Rectal smooth muscle tissue (tissue), 1 donor: ENCODE results near the gene SLC66A1.

Source experiments
- H3K27ac ChIP-seq: one replicate; pipeline ENCODE4 v1.7.0; 2013; ENCODE audit warnings: low read depth, low read length, inconsistent platforms
- H3K27me3 ChIP-seq: one replicate; pipeline ENCODE4 v1.7.0; 2013; ENCODE audit warnings: low read length; ENCODE audit not compliant: control insufficient read depth, insufficient read depth
- H3K36me3 ChIP-seq: one replicate; pipeline ENCODE4 v1.7.0; 2013; ENCODE audit warnings: low read length; ENCODE audit not compliant: control insufficient read depth, insufficient read depth
- H3K4me1 ChIP-seq: one replicate; pipeline ENCODE4 v1.7.0; 2013; ENCODE audit warnings: low read length; ENCODE audit not compliant: control insufficient read depth, insufficient read depth
- H3K4me3 ChIP-seq: one replicate; pipeline ENCODE4 v1.7.0; 2013; ENCODE audit warnings: low read length
- H3K9ac ChIP-seq: one replicate; pipeline ENCODE4 v1.7.0; 2013; ENCODE audit warnings: low read length

The SLC66A1 gene

DNA sequence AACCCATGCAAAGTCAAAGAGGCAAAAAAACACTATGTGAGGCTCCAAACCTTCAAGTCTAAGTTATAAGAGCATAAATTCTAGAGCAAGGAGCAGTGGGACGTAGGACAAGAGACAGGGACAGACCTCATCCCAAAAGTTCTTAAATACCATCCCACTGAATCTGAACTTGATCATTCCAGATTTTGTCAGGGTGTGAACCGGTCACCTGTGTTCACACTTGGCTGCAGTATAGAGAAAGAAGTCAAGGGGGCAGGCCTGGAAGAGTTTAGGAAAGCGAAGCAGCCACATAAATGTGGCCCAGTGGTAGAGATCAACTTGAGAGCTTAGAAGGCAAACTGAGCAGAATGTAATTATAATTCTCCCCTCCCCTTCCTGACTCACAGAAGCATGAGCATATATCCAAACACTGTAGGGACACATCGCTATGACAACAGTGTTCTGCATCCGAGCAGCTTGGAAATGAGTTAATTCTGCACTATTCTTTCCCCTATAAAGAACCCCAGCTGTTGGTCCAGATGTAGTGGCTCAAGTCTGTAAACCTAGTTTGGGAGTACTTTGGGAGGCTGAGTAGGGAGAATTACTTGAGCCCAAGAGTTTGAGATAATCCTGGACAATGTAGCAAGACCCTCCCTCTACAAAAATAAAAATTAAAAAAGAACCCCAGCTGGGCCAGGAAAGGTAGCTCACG is 2.9 kb upstream of the SLC66A1 start:
- Histone ChIP-seq H3K4me1 (peaks cover 6% of the 10 kb centered on the region), H3K27me3 (no peaks in the 10 kb centered on the region), H3K9ac (no peak overlapping the region), H3K4me3 (no peak overlapping the region), H3K27ac (no peak overlapping the region), H3K36me3 (peaks cover 10% of the 10 kb centered on the region)

DNA sequence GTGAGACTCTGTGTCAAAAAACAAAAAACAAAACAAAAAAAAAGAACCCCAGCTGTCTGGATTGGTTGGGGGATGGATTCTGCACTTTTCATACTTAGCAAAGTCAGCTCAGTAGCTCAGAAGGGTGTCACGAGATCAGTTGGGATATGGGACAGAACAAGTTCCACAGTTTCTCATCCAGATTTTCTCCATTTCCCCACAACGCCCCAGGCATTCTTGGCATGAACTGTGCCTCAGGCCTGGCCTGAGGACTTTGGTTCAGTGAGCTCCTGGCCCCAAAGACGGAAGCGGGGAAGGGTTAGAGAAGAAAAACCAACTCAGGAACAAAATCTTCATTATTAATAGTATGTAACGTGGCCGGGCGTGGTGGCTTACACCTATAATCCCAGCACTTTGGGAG is 2.1 kb upstream of the SLC66A1 start:
- Histone ChIP-seq H3K4me3 (no peak overlapping the region), H3K9ac (no peak overlapping the region), H3K27me3 (no peaks in the 10 kb centered on the region), H3K4me1 (peaks cover 6% of the 10 kb centered on the region), H3K36me3 (peaks cover 9% of the 10 kb centered on the region), H3K27ac (no peak overlapping the region)

DNA sequence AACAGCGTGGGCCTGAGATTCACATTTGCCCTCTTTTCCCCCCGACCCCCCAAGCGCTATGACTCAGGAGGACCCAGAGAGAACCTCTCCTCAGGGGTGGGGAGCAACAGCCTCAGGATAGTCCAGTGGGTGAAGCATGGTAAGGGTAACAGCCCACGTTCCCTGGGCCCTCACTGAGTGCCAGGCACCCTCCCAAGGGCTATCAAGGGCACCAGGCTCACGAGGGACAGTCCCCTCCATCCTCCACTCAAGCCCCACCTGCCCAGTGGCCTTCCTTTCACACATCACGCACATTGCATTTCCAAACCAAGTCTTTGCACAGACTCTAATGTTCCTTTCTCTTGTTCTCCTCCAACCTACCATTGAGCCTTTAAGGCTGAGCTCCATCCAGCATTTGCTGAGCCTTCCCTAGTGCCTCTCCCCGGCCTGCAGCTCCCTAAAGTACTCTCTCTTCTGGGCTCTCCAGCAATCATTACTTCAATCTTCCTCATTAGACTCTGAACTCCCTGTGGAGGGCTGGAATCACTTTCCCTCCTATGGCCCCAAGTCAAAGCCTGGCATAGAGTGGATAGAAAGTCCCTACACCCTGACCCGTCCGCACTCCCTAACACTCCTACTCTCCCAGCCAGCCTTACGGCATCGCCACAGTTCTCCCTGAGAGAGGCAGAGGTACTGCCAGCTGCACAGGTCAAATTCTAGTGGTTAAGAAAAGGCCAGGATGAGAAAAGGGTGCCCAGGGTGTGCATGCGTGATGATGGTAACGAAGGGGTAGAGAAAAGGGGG is 1.2 kb upstream of the SLC66A1 start:
- H3K9ac ChIP-seq = no peak overlapping the region
- H3K4me3 ChIP-seq = peak overlapping the region; percentile 78
- H3K27me3 ChIP-seq = no peaks in the 10 kb centered on the region
- H3K36me3 ChIP-seq = peaks cover 6% of the 10 kb centered on the region
- peaks cover 6% of the 10 kb centered on the region for H3K4me1 ChIP-seq
- no peak overlapping the region for H3K27ac ChIP-seq

DNA sequence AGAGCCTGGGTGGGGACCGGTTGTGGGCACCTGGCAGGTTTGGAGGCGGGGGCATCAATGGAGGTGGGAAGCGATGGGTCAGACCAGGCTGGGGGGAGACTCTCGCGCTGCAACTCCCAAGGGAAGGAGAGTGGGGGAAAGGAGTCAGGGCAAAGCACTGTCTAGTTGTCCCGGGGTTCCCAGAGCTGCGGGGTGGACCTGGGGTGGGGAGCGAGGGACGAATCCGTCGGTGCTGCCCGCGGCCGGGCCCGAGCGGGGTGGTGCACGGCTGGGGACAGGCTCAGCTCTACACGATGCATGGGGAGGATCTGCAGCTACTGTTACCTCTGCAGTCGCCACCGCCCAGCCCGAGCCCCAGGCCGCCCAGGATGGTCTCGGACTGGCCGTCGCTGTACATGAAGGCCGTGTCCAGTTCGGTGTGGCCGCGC is 609 bp upstream of the SLC66A1 start:
- Histone ChIP-seq H3K4me1 (peaks cover 6% of the 10 kb centered on the region), H3K27ac (peak overlapping the region; percentile 38), H3K9ac (peak overlapping the region; percentile 5)

DNA sequence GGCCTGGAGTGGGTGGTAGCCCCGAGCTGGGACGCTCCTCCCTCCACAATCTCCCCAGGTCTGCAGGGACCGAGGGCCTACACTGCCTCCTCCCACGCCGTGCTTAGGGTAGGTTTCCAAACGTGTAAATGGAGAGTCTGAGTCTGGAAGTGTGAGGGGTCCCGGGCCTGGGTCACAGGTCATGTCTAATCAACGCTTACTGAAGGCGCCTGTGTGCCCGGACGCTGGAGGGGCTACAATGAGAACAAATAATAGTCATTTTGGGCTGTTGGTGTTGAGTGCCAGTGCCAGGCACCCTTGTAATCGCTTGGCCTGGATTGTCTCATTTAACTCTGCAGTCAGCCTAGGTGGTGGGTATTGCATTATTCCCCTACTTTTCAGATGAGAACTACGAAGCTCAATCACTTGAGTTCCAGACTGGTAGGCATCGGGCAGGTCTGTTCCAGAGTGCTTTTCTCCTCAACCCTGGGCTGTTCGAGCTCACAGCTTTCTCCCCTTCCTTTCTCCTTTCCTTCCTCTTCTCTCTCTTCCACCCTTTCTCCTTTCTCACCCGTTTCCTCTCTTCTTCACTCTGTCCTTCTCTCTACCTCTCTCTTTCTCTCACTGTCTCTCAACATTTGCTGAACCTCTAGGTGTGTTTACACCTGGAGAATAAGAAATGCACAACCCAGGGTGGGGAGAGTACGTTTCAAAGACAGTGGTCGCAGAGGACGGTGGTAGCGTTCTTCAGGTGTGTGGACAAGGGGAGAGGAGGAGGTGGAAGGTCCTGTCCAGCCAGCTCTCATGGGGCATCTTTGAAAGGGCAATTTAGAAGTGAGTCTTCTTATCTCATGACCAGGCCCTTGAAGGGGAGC is 883 bp downstream of the SLC66A1 start:
- H3K36me3 ChIP-seq = peaks cover 3% of the 10 kb centered on the region
- peak overlapping the region; percentile 75 for H3K27ac ChIP-seq
- no peaks in the 10 kb centered on the region for H3K27me3 ChIP-seq
- H3K9ac ChIP-seq = peak overlapping the region; percentile 45
- H3K4me1 ChIP-seq = peaks cover 6% of the 10 kb centered on the region
- H3K4me3 ChIP-seq = peak overlapping the region; percentile 79

More for the DNA sequence above, 609 bp upstream of the SLC66A1 start:
- Histone ChIP-seq H3K36me3 (peaks cover 6% of the 10 kb centered on the region), H3K27me3 (no peaks in the 10 kb centered on the region), H3K4me3 (peak overlapping the region; percentile 78)

DNA sequence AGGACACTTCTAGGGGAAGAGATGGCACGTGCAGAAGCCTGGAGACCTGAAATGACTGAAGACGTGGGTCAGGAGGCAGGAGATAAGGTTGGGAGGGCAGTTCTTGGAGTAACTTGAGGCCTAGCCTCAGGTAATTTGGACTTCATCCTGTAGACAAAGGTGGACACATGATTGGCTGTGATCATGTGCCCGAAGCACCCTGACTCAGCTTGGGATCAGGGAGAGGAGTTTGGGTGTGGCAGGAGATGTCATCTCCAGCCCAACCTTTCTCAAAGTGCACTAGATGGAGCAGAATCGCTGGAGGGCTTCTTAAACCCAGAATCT is 1.5 kb downstream of the SLC66A1 start:
- Histone ChIP-seq H3K27me3 (no peaks in the 10 kb centered on the region), H3K4me1 (peaks cover 6% of the 10 kb centered on the region), H3K27ac (no peak overlapping the region), H3K36me3 (peaks cover under 1% of the 10 kb centered on the region), H3K9ac (no peak overlapping the region), H3K4me3 (no peak overlapping the region)

DNA sequence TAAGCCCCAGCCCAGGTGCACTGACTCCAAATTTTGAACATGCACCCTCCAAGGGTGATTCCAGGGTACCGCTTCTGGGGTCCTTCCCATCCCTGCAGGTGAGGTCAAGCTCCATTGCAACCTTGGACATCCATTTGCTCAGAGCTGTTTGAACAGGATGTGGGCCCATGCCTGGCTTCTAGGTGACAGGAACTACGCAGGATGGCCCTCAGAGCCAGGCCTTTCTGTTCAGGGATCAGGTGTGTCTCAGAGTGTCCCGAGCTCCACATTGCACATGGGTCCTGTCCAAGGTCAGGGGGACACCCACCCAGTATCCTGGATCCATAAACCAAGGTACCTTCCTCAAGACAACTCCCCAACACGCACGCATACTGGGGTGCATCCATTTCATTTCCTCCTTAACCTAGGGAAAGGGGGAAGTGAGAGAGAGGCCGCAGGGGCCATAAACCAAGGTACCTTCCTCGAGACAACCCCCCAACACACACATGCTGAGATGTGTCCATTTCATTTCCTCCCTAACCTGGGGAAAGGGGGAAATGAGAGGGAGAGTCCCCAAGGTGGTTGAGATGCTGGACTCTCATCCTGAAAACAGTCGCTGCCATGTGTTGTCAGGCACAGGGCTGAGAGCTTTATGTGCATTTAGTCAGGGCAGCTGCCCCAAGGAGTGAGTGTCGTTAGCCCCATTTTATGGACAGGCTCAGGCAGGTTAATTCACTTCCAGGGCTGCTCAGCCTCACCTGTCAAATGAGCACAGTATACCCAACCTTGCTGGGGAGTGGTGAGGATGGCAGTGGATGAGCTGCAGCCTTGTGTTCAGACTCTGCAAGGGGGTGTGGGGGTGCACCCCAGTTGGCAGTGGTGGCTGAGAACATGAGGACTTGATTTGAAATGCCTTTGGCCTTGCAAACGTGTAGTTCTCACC is 2.1 kb downstream of the SLC66A1 start:
- Histone ChIP-seq H3K9ac (no peak overlapping the region), H3K27me3 (no peaks in the 10 kb centered on the region), H3K36me3 (no peaks in the 10 kb centered on the region), H3K4me3 (no peak overlapping the region), H3K4me1 (peaks cover 6% of the 10 kb centered on the region), H3K27ac (no peak overlapping the region)

DNA sequence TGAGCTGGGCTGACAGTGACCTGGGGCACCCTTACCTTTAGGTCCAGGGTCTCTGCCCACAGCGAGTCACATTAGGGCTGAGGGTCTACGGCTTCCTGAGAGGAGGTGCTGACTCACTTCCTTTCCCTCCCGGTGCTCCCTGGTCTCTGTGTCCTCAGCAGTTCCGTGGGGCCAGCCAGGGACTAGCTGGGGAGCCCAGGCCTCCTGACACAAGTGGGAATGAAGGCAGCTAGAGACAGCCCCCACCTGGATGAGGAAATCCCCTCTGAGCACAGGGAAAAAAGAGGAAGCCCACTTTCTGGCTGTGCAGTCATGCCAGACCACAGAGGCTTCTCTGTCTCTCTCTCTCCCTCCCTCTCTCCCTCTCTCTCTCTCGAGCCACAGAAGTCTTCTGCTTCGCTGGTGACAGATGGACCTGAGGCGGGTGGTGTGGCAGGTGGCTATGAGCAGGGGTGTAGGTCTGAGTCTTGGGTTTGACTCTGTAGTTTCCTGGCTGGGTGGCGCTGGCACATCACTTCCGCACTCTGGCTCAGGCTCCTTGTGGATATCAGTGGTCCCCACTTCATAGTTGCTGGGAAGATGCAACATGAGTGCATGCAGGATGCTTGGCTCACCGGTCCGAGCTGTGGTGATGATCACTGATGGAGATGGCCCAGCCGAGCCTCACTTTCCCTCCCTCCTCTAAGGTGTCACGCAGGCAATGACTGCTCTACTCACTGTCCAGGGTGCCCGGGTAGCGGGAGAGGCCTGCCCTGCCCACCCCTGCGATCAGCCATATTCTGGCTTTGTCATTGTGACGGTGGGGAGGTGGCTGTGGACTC is 3.5 kb downstream of the SLC66A1 start:
- Histone ChIP-seq H3K27me3 (no peaks in the 10 kb centered on the region), H3K27ac (no peak overlapping the region), H3K4me3 (no peak overlapping the region), H3K36me3 (no peaks in the 10 kb centered on the region), H3K4me1 (peaks cover 6% of the 10 kb centered on the region), H3K9ac (no peak overlapping the region)

DNA sequence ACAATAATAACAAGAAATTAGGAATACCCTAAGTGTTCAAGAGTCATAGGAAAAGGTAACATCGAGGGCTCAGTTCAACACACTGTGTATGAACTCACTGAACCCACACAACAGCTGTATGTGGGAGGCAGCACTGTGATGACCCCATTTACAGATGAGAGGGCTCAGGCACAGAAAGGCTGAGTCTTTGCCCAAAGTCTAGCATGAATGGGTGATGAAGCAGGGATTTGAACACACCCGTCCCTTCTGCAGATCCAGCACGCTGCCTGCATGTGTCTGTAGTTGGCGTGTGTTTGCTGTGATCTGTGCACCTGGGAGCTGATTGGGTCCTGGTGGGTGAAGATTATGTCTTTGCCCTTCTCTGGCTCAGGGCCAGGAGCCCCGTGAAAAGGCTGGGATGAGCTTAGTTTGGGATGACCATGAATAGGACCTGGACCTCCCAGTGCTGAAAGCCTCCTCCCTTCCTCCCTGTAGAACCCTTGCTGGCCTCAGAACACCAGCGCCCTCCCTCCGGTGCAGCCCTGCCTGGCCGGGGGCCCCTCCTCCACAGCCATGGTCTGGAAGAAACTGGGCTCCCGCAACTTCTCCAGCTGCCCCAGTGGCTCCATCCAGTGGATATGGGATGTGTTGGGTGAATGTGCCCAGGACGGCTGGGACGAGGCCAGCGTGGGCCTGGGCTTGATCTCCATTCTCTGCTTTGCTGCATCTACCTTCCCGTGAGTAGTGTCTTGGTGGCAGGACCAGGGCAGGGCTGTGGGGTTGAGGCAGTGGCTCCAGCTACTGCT is 5.2 kb downstream of the SLC66A1 start:
- Histone ChIP-seq H3K4me3 (no peak overlapping the region), H3K4me1 (peaks cover 6% of the 10 kb centered on the region), H3K27ac (no peak overlapping the region), H3K27me3 (no peaks in the 10 kb centered on the region), H3K36me3 (peaks cover 1% of the 10 kb centered on the region), H3K9ac (no peak overlapping the region)

DNA sequence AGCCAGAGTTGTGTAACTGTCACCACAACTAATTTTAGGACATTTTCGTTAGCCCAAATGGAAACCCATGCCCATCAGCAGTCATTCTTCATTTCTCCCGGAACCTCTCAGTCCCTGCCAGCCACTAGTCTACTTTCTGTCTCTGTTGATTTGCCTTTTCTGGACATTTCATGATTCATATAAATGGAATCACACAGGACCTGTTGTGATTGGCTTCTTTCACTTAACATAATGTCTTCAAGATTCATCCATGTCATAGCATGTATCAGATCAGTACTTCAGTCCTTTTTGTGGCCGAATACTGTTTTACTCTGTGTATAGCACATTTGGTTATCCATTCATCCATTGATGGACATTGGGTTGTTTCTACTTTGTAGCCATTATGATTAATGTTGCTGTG is 7.1 kb downstream of the SLC66A1 start:
- Histone ChIP-seq H3K4me3 (no peak overlapping the region), H3K36me3 (peaks cover 4% of the 10 kb centered on the region), H3K4me1 (no peaks in the 10 kb centered on the region), H3K27me3 (no peaks in the 10 kb centered on the region), H3K27ac (no peak overlapping the region), H3K9ac (no peak overlapping the region)
